GM21576 (cell line): ENCODE measurements around the gene GYPA.
"Not testable (repeated sequence)": the region's sequence is repeated elsewhere in the genome, so short reads cannot be mapped to it uniquely, and the experiment has no call there.

Source experiments
- ATAC-seq: cut with Tn5 transposase; IDR thresholded peaks from one replicate; pipeline ENCODE4 v1.9.1; 2021; ENCODE audit warnings: mild to moderate bottlenecking, moderate library complexity; ENCODE audit not compliant: unreplicated experiment

GYPA gene

DNA sequence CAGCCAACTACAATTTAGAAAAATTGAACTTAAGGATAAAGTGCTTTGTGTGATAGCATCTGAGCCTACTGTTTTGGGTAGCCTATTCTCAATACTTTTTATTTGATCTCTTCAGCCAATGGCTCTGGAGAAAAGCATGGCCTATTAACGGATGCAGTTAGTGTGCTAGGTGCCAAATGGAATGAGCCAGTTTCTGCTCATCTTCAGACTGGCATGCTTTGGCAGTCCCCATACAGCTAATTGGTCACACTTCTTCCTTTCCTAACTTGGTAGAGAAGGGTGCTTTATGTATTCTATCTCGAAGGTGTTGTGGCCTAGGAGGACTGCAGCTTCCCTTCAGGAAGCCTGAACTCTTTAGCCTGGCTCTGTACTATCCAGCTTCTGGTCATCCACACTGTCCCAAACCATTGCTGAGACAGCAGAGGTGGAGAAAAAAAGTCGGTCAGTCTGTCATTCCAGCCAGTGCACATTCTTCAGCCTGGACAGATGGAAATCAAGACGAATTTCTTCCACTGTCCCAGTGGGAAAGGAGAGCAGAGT, 11.1 kb downstream of the GYPA start:
- ATAC-seq, result not testable (repeated sequence)

DNA sequence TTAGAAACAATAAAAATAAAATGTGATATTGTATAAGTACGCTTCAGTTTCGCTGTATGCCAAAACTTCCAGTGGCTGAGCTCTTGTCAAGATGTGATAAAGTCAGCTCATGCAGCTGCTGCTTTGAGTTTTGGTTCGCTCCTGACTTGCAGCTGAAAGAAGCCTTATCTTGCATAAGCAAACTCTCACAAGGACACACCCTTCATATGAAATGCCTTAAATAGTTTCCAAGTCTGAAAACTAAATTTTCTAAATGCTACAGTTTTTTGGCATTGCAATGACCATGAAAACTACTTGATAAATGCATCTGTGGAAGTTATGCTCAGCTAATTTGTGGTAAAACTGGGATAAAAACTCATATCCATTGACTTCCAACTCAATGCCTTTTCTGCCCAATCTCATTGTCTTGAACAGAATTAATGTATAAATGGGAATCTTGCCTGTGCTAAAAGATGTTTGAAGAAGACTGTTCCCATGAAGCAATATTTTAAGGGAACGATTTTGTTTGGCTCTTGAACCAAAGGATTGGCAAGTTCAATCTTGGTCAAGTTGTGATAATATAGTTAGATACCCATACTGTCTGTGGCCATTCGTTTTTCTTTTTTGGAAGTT, 11.7 kb downstream of the GYPA start:
- ATAC-seq, result not testable (repeated sequence)

DNA sequence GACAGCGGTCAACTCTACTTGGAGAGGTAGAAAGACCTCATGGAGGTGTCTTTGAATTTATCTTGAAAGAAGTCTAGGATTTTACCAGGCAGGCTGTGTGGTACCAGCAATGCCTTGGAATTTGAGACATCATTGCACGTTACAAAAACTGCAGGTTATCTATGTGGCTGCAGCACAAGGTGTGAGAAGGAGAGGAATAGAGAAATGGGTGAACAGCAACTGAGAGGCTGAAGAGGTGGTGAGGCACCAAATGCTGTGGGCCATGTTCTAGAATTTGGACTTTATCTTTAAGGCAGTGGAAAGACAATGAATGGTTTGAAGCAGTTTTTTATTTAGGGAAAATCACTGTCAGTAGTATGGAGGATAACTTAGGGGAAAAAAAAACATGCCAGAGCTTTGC, 15.4 kb downstream of the GYPA start:
- not testable (repeated sequence) for ATAC-seq

DNA sequence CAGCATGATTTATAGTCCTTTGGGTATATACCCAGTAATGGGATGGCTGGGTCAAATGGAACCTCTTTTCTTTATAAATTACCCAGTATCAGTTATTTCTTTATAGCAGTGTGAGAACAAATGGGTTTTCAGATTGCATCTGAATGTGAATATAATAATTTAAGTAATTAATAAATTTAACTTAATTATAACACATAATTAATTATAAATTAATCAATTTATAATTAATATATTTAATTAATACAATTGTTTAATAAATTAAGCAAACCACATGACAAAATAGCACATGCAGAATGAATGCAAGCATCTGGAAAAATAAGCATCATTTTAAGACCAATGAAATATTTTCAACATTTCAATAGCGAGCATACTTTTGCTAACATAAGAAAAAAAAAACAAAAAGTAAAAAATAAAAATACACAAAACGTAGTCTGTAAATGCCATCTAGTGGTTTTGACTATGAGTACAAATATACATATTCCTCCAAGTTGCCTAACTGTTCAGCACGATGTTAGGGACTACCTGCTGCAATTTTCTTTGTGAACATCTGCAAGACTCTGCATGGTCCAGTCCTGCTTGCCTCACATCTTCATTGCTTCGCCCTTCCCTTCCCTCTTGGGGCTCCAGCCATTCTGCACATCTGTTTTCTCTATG, 16.4 kb downstream of the GYPA start:
- ATAC-seq, result not testable (repeated sequence)

DNA sequence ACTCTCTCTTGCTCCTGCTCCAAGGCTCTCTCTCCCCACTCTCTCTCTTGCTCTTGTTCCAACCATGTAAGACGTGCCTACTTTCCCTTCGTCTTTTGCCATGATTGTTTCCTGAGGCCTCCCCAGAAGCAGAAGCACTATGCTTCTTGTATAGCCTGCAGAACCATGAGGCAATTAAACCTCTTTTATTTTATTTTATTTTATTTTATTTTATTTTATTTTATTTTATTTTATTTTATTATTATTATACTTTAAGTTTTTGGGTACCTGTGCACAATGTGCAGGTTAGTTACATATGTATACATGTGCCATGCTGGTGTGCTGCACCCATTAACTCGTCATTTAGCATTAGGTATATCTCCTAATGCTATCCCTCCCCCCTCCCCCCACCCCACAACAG, 17.2 kb downstream of the GYPA start:
- not testable (repeated sequence) for ATAC-seq

DNA sequence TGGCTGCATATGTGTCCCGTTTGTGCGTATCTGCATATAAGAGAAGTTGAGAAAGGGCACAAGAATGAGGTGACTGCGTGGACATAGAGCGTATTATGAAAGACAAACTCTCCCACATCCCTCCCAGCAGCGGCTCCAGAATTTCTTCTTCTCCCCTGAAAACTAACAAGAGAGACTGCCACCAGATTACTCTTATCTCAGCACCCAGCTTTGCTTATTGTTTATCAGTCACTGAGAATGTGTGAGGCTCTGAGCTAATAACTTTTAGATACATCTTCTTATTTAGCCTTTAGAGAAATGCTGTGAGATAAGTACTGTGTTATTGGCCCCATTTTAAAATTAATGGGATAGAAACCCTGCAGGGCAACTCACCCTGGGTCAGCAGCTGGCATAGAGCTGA, 20.8 kb downstream of the GYPA start:
- ATAC-seq, result not testable (repeated sequence)

DNA sequence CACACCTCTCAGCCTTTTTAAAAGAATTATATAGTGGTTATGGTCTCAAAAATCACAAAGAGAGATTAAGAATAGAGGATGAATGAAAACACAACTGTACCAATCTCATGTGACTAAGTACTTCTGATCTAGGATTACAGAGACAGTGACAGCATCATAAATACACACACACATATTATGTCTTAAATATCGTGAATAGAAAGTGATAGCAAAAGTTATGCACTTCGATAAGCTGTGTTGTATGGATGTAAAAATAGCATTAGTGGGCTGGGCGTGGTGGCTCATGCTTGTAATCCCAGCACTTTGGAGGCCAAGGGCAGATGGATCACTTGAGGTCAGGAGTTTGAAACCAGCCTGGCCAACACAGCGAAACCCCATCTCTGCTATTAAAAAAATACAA, 25.0 kb downstream of the GYPA start:
- ATAC-seq, result no peak

DNA sequence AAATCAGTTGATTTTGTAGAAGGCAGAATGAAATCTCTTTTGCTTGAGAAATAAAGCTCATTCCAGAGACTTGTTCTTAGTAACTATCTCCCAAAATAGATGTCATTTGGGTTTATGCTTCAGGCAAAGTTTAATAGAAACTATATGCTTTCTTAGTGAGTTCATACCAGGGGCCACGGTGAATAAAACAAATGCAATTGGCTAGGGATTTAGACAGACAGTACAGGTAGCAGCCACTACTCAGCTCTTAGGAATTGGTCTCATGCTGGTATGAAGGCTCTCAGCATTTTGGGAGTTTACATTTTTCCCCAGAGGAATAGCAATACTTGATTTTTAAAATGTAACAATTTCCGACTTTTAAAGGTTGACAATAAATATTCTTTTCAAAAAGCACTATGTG, 27.0 kb downstream of the GYPA start:
- no peak for ATAC-seq

DNA sequence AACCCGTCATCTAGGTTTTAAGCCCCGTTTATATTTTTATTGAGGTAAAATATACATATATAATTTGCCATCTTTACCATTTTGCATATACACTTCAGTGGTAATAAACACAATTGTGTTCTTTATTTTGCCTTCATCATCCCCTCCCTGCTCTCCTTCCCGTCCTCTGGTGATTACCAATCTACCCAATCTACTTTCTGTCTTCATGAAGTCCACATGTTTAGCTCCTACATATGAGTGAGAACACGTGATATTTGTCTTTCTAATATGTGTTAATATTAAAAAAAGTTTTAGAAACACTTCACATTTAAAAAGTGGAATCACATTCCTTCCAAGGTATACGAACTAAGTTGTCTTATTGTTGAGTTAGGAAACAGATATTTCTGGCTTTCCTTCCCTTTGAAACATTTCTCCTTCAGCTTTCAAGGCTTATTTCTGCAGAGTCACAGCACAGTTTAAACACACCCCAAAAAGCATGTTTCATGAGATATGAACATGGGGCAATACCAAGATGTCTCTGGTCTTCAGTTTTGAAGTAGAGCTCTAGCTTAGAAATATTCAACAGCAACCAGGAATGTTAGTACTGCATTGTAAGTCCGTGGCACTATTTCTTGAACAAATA, 35.9 kb downstream of the GYPA start:
- ATAC-seq, result no peak

DNA sequence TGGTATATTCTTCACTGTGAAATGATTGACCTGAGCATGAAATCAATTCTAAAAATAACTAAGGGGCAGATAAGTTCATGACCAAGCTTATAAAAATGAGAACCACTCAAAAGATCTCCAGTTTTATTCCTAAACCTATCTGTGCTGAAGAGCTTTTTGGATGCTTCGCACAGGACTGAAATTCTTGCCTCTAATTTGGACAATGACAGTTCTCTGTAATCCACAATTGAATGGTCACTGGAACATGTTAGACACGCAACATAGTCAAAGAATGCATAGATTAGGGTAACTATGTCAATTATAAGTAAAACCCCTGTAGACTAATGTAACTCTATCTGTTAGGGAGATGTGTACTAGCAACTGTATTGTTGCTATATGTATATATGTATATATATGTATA, 42.7 kb downstream of the GYPA start:
- not testable (repeated sequence) for ATAC-seq

DNA sequence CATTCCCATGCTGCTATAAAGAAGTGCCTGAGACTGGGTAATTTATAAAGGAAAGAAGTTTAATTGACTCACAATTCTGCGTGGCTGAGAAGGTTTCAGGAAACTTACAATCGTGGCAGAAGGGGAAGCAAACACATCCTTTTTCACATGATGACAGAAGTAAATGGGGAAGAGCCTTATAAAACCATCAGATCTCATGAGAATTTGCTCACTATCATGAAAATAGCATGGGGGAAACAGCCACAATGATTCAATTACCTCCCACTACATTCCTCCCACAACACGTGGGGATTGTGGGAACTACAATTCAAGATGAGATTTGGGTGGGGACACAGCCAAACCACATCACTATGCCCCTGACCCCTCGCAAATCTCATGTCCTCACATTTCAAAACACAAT, 46.5 kb downstream of the GYPA start:
- not testable (repeated sequence) for ATAC-seq

DNA sequence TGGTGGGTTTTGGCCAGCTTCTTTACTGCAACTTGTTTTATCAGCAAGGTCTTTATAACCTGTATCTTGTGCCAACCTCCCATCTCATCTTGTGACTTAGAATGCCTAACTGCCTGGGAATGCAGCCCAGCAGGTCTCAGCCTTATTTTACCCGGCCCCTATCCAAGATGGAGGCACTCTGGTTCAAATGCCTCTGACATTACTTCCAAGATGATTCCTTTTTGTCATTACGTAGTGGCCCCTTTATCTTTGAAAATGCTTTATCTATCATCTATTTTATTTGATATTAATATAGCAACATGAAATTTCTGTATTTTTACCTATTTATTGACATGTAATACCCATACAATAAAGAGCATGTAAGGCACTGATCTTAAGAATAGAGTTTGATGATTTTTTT, 49.3 kb downstream of the GYPA start:
- ATAC-seq, result not testable (repeated sequence)

DNA sequence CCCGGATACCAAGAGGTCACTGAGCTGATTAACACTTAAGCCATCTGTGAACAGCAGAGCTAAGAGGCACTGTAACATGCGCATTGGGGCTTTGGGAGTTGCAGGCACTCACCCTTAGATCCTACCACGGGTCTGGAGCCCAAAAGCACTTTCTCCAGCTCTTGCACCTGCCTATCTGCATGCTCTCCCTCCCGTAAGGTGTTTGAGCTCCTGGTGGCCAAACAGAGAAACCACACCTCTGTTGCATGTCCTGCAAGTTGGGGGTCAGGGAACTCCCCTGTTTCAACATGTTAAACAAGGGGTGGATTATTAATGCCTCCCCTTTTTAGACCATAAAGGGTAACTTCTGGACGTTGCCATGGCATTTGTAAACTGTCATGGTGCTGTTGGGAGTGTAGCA, 49.8 kb downstream of the GYPA start:
- no peak for ATAC-seq

DNA sequence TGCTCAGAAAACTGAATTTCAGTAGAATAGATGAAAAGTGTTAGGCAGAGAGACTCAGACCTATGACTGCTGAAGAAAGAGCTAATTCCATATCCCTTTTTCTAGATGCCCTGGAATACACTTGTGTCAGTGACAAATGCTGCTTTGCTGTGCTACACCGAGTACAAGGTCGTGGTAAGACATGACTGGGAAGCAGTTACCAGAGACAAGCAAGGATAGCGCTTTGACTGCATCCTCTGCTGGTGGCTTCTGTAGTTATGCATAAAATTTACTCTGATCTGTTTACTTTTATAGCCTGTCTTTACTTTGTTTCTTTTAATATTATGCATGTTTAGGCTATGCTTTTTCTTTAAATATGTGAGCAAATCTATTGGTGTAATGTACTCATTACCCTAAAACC, 58.5 kb downstream of the GYPA start:
- not testable (repeated sequence) for ATAC-seq

DNA sequence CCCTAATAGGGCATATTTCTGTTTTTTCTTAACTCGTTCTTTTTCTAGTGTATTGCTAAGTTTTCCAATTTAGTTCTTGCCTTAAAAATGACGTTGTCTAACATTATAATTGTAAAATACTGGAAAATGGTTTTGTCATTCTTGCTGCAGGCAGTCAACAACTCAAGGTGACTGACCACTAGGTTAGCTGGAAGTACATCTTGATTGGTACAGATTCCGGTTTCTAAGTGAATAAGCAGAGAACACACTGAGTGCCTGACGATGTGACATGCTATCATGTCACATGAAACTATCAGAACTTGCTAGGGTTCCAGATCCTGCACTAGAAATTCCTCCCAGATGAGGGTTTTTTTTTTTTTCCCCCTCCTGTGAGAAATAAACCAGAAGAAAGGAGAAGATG, 60.4 kb downstream of the GYPA start:
- not testable (repeated sequence) for ATAC-seq

DNA sequence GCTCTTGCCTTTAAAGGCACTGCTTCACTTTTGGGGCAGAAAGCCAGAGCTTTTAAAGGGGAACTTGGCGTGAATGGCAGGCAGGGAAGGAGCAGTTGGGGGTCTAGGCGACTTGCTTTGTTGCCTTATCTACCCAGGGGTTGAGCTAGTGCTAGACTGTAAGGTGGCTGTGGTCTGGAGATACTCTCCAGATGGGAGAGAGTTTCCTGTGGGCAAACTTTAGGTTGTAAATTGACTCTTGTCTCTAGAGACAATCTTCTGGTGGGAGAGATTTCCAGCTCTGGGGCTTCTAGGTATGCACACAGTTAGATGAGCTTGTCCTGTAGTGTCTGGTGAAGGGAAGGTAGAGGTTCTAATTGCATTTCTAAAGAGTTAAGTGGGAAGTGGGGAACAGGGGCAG, 61.8 kb downstream of the GYPA start:
- ATAC-seq, result not testable (repeated sequence)

DNA sequence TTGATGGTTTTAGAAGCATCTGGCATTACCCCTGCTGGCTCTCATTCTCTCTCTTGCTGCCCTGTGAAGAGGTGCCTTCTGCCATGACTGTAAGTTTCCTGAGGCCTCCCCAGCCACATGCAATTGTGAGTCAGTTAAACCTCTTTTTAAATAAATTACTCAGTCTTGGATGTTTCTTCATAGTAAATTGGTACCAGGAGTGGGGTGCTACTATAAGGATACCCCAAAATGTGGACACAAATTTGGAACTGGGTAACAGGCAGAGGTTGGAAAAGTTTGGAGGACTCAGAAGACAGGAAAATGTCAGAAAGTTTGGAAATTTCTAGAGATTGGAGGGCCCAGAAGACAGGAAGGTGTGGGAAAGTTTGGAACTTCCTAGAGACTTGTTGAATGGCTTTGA, 79.0 kb downstream of the GYPA start:
- ATAC-seq, result not testable (repeated sequence)

DNA sequence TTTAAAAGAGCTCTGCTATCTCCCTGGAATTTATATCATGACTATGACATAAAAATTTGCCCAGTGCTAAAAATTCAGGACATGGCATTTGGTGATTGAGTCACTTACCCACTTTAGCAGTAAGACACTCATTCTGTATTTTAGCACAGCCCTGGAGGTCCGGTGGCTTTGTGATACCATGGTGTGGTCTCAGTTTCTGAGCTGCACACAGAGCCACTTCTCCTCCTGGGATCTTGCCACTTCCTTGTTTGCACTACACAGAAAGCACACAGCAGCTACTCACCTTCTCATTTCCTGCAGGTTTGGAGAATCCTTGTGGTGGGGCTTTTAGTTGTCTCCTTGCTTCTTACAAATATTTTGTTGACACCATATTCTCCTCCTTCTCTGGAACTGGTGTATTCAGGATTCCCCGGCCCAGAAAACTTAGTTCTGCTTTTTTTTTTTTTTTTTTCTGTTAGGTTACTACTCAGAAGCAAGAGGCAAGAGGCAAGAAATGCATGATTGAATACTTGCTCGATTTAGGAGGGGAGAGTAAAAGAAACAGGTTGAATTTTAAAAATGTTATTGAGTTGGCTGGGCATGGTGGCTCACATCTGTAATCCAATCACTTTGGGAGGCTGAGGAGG, 80.2 kb downstream of the GYPA start:
- ATAC-seq, result not testable (repeated sequence)
